H1 (cell line): ENCODE data around the gene ADAMTS17. TPM values are rescaled to one million over a fixed set of nuclear protein-coding genes. Genes with fewer than 3 reads are reported as not detected.

ENCODE experiments used
- CTCF ChIA-PET: fragments of 300-600 bp; sonication (Branson Sonifier 250); formaldehyde crosslinking; loops from one replicate; lab custom pipeline; 2021; ENCODE audit not compliant: partially characterized antibody; lab: Charles Lee
- POLR2A ChIA-PET: fragments of 300-600 bp; sonication (Branson Sonifier 250); formaldehyde crosslinking; loops from one replicate; lab custom pipeline; 2021; ENCODE audit warnings: inconsistent platforms; ENCODE audit not compliant: partially characterized antibody; lab: Charles Lee
- DNase-seq, 2 experiments: peaks; one replicate each; pipeline versions ENCODE4 v3.0.0 to v3.0.0-alpha.2; 2010 to 2022; ENCODE audit warnings: low spot score in 2 of 2, low read depth in 1 of 2, mixed read lengths in 1 of 2
- FAIRE-seq: peaks from 2 replicates; lab custom pipeline; 2011; peaks lifted over from hg19 to GRCh38; lab: Jason Lieb, UNC
- H2AFZ ChIP-seq: 2 replicates; pipeline ENCODE4 v1.8.1; 2012; ENCODE audit warnings: low read length, inconsistent platforms
- H2AK5ac ChIP-seq: 2 replicates; pipeline ENCODE4 v1.6.1; 2013; ENCODE audit warnings: low read depth, low read length
- H2BK120ac ChIP-seq: replicated peaks from 2 replicates; pipeline ENCODE3; 2013; ENCODE audit warnings: low read depth, low read length, inconsistent platforms
- H2BK12ac ChIP-seq: 2 replicates; pipeline ENCODE4 v1.6.1; 2013; ENCODE audit warnings: low read depth, low read length
- H2BK15ac ChIP-seq: 2 replicates; pipeline ENCODE4 v1.6.1; 2013; ENCODE audit warnings: low read length
- H2BK20ac ChIP-seq: 2 replicates; pipeline ENCODE4 v1.6.1; 2013; ENCODE audit warnings: low read length
- H2BK5ac ChIP-seq: 2 replicates; pipeline ENCODE4 v1.6.1; 2013; ENCODE audit warnings: low read depth, low read length
- H3K14ac ChIP-seq: 2 replicates; pipeline ENCODE4 v1.6.1; 2013; ENCODE audit warnings: inconsistent platforms; ENCODE audit not compliant: insufficient read length
- H3K18ac ChIP-seq: 2 replicates; pipeline ENCODE4 v1.6.1; 2013; ENCODE audit warnings: low read length; ENCODE audit errors: extremely low read depth
- H3K23ac ChIP-seq: 2 replicates; pipeline ENCODE4 v1.6.1; 2013; ENCODE audit warnings: inconsistent platforms; ENCODE audit not compliant: insufficient read length
- H3K23me2 ChIP-seq: 2 replicates; pipeline ENCODE4 v1.6.1; 2013; ENCODE audit warnings: low read depth, low read length
- H3K27ac ChIP-seq: 2 replicates; pipeline ENCODE4 v1.6.1; 2011; ENCODE audit warnings: low read depth, low read length, inconsistent platforms
- H3K27me3 ChIP-seq, 4 experiments: replicated peaks in 1 of 4; 1 replicate in 1 of 4; 2 replicates in 3 of 4; pipeline versions ENCODE4 v1.6.1 to v1.8.1; 2011 to 2013; ENCODE audit warnings: low read length in 3 of 4, mild to moderate bottlenecking in 3 of 4, inconsistent platforms in 2 of 4, mixed read lengths in 2 of 4, moderate library complexity in 1 of 4; ENCODE audit not compliant: control insufficient read depth in 3 of 4, insufficient read depth in 3 of 4; ENCODE audit errors: extremely low read depth in 1 of 4
- H3K36me3 ChIP-seq, 4 experiments: 2 replicates each; pipeline versions ENCODE4 v1.6.1 to v1.8.1; 2011 to 2013; ENCODE audit warnings: mild to moderate bottlenecking in 4 of 4, low read length in 3 of 4, moderate library complexity in 2 of 4, control low read depth in 1 of 4, inconsistent platforms in 1 of 4; ENCODE audit not compliant: insufficient read depth in 4 of 4, control insufficient read depth in 2 of 4
- H3K4ac ChIP-seq: replicated peaks from 2 replicates; pipeline ENCODE3; 2013; ENCODE audit warnings: low read length, low read depth, mixed read lengths, inconsistent platforms; ENCODE audit not compliant: insufficient read length
- H3K4me1 ChIP-seq, 4 experiments: replicated peaks in 1 of 4; 1 replicate in 1 of 4; 2 replicates in 3 of 4; pipeline versions ENCODE4 v1.6.1 to v1.8.1; 2011 to 2013; ENCODE audit warnings: low read length in 3 of 4, inconsistent platforms in 2 of 4, mixed read lengths in 1 of 4; ENCODE audit not compliant: insufficient read depth in 4 of 4, control insufficient read depth in 3 of 4
- H3K4me2 ChIP-seq, 2 experiments: 2 replicates each; pipeline versions ENCODE4 v1.6.1 to v1.8.1; 2011 to 2013; ENCODE audit warnings: low read depth in 2 of 2, low read length in 2 of 2, control low read depth in 1 of 2, inconsistent platforms in 1 of 2, mild to moderate bottlenecking in 1 of 2; ENCODE audit not compliant: insufficient read depth in 1 of 2
- H3K4me3 ChIP-seq, 4 experiments: fragments of 200-600, 300-600 bp in 1 of 4; sonication (generic), shearing (Covaris generic), sonication (Bioruptor Twin) in 1 of 4; 2 replicates each; pipeline versions ENCODE4 v1.5.1 to v1.8.1; 2011 to 2016; ENCODE audit warnings: low read length in 4 of 4, low read depth in 3 of 4, control low read depth in 2 of 4, inconsistent platforms in 2 of 4, mild to moderate bottlenecking in 2 of 4, mixed read lengths in 1 of 4, moderate library complexity in 1 of 4; ENCODE audit not compliant: insufficient read depth in 2 of 4; ENCODE audit errors: extremely low read depth in 1 of 4
- H3K56ac ChIP-seq: replicated peaks from 2 replicates; pipeline ENCODE3; 2013; ENCODE audit warnings: low read depth, mild to moderate bottlenecking, mixed read lengths, low read length, inconsistent platforms; ENCODE audit not compliant: insufficient read length
- H3K79me1 ChIP-seq: 2 replicates; pipeline ENCODE4 v1.6.1; 2013; ENCODE audit warnings: low read depth, low read length, control low read depth
- H3K79me2 ChIP-seq, 2 experiments: 2 replicates each; pipeline versions ENCODE4 v1.6.1 to v1.8.1; 2012 to 2013; ENCODE audit warnings: low read length in 2 of 2, mild to moderate bottlenecking in 2 of 2, inconsistent platforms in 1 of 2; ENCODE audit not compliant: insufficient read depth in 2 of 2, control insufficient read depth in 1 of 2
- H3K9ac ChIP-seq, 4 experiments: replicated peaks in 1 of 4; 1 replicate in 1 of 4; 2 replicates in 3 of 4; pipeline versions ENCODE4 v1.6.1 to v1.8.1; 2011 to 2013; ENCODE audit warnings: low read depth in 3 of 4, low read length in 3 of 4, control low read depth in 2 of 4, mild to moderate bottlenecking in 2 of 4, moderate library complexity in 2 of 4, inconsistent platforms in 1 of 4; ENCODE audit errors: extremely low read depth in 1 of 4
- H3K9me3 ChIP-seq, 2 experiments: 2 replicates each; pipeline versions ENCODE4 v1.6.1 to v1.8.1; 2012 to 2013; ENCODE audit warnings: mild to moderate bottlenecking in 2 of 2, moderate library complexity in 2 of 2, control low read depth in 1 of 2, inconsistent platforms in 1 of 2, low read depth in 1 of 2, low read length in 1 of 2, mixed read lengths in 1 of 2; ENCODE audit not compliant: insufficient read depth in 2 of 2
- H4K20me1 ChIP-seq, 2 experiments: replicated peaks in 1 of 2; 2 replicates each; pipeline versions ENCODE3 to v1.8.1; 2011 to 2013; ENCODE audit warnings: inconsistent platforms in 2 of 2, low read length in 2 of 2, mild to moderate bottlenecking in 1 of 2; ENCODE audit not compliant: insufficient read depth in 2 of 2, control insufficient read depth in 1 of 2
- H4K5ac ChIP-seq: 2 replicates; pipeline ENCODE4 v1.6.1; 2013; ENCODE audit warnings: low read length, low read depth, mixed read lengths, inconsistent platforms; ENCODE audit not compliant: insufficient read length
- H4K8ac ChIP-seq: 2 replicates; pipeline ENCODE4 v1.8.0; 2013; ENCODE audit warnings: mild to moderate bottlenecking, moderate library complexity, low read length, inconsistent platforms; ENCODE audit not compliant: insufficient read depth; ENCODE audit errors: extremely low read depth
- H4K91ac ChIP-seq: replicated peaks from 2 replicates; pipeline ENCODE3; 2013; ENCODE audit warnings: low read length, mixed read lengths, inconsistent platforms; ENCODE audit not compliant: insufficient read length
- BACH1 ChIP-seq: IDR thresholded peaks from 2 replicates; pipeline ENCODE4 v1.6.1; 2012; ENCODE audit warnings: low read length, improper control_type of control experiment
- WGBS, 2 experiments: shearing (Covaris generic) in 1 of 2; methylation state at CpG; one replicate each; pipeline versions ENCODE4 v1.1.6 to v1.1.7; 2013 to 2015; ENCODE audit warnings: low lambda C conversion rate in 2 of 2, mixed read lengths in 2 of 2, inconsistent platforms in 1 of 2, low coverage in 1 of 2, missing lambda C conversion rate in 1 of 2; ENCODE audit not compliant: insufficient replicate concordance in 2 of 2, insufficient coverage in 1 of 2, insufficient read length in 1 of 2; ENCODE audit errors: extremely low coverage in 1 of 2, missing lambda C conversion rate in 1 of 2; 5-methylcytosine and 5-hydroxymethylcytosine counted together
- polyA plus RNA-seq, 7 experiments: library from polyadenylated mRNA; depleted of rRNA in 3 of 7; stranded (reverse) in 5 of 7; unstranded in 2 of 7; fragments of >200 nt in 5 of 7; fragments of 200-250 nt in 2 of 7; gene quantifications; 1 replicate in 5 of 7; 2 replicates in 1 of 7; 4 replicates in 1 of 7; pipeline versions ENCODE4 v1.2.1 to v1.2.3, GENCODE V29; 2011 to 2013; ENCODE audit warnings: missing spikeins in 2 of 7, mixed read lengths in 2 of 7
- total RNA-seq: library from RNA; stranded (reverse); fragmentation: NEBNext Ultra II Directional; extraction: Animal tissue kit (Norgen Biotek cat#: 25700); gene quantifications from 2 replicates; pipeline ENCODE4 v1.2.1, GENCODE V29; 2021

Gene ADAMTS17
- total and polyA plus RNA-seq, 2 of the 8 experiments (the other 6 are each of a cell fraction or from before 2014, with no cell fraction given) = 0.51 to 1.7 TPM

DNA sequence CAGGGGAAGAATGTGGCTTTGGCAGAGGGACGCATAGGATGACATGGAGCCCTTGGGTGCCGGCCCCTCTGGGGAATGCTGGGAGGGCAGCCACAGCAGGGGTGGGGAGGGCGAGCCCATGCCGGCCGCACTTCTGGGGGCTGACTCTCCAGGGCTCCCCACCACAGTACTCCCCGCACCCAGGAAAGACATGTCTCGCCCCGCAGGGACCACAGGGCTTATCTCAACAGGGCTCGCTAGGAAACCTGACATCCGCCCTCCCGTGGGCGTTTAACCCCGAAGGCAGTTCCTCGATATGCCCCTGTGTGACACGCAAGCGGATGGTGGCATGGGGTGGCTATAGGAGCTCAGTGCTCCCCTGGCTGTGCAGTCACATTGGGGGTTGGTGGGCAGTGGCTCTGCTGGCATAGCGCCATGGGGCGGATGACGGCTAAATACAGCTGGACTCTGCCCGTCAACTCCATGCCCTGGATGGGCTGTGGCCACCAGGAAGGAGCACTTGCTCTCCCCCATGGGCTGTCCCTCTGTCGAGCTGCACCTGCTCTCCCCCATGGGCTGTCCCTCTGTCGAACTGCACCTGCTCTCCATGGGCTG is 141.4 kb downstream of the ADAMTS17 start:
- Histone ChIP-seq H3K4me2 (no peak overlapping the region), H3K4ac (no peak overlapping the region), H3K79me2 (no peaks in the 10 kb centered on the region), H4K20me1 (no peaks in the 10 kb centered on the region), H2AK5ac (no peak overlapping the region), H3K9ac (no peak overlapping the region), H4K5ac (no peak overlapping the region), H3K18ac (no peak overlapping the region; the same call in 1 of the 2 replicates), H3K23me2 (no peaks in the 10 kb centered on the region), H4K8ac (peak overlapping the region; percentile 60; the same call in 1 of the 2 replicates), H2AFZ (no peak overlapping the region), H2BK120ac (no peak overlapping the region), H4K91ac (no peak overlapping the region), H3K4me3 (no peak overlapping the region), H3K27me3 (no peaks in the 10 kb centered on the region), H3K9me3 (no peaks in the 10 kb centered on the region), H2BK15ac (no peak overlapping the region), H3K23ac (no peak overlapping the region), H3K56ac (no peak overlapping the region), H3K36me3 (no peaks in the 10 kb centered on the region), H3K79me1 (no peaks in the 10 kb centered on the region), H2BK5ac (no peak overlapping the region), H3K14ac (no peak overlapping the region), H3K27ac (no peak overlapping the region), H2BK20ac (no peak overlapping the region), H2BK12ac (0 out of 2 replicates have a peak overlapping the region, but pooled peaks have one; percentile 17), H3K4me1 (peaks cover 0 to 6% (median 1%) of the 10 kb centered on the region in 4 experiments; a peak in 2 of 7 replicates)
- no peak for TF ChIP-seq BACH1
- 91% methylated on average over 20 of the region's 22 CpGs; no CpG with 5 or more reads in 1 of the 2 experiments for WGBS, 2 experiments
- ChIA-PET CTCF (interaction anchor here (0.7 to 2.2 kb wide), 2 partner anchors 138 to 142 kb away, joined by 3 to 8 read pairs; no protein-coding TSS in a partner anchor), POLR2A (no interaction called here)
- FAIRE-seq = no peak
- DNase-seq = peak in 1 of 2 experiments; percentile 33
